Activated CD8-positive, alpha-beta T cell treated with anti-CD3 and anti-CD28 coated beads, Interleukin-2, amount 10 ng/mL, durations not matched to agents 7 days and 5 days (primary cell): ENCODE results near the gene DHX32. TPM values are rescaled to one million over a fixed set of nuclear protein-coding genes. Genes with fewer than 3 reads are reported as not detected.

ENCODE experiments used
- ATAC-seq: fragments of 150-1000 bp; cut with Tn5 transposase; one replicate; pipeline ENCODE4 v1.10.0; 2021; ENCODE audit warnings: moderate library complexity
- CTCF ChIA-PET: fragments of 350-600 bp; sonication (Branson Sonifier 250); formaldehyde crosslinking; loops from one replicate; lab custom pipeline; 2021; ENCODE audit warnings: antibody characterized with exemption; lab: Charles Lee
- POLR2A ChIA-PET: fragments of 350-600 bp; sonication (Branson Sonifier 250); formaldehyde crosslinking; loops from one replicate; lab custom pipeline; 2021; ENCODE audit warnings: antibody characterized with exemption; lab: Charles Lee
- DNase-seq: peaks from one replicate; pipeline ENCODE4 v3.0.0-alpha.2; 2020
- H3K27ac Mint-ChIP-seq: one replicate; pipeline ENCODE4 v1.8.0; 2021; ENCODE audit warnings: mild to moderate bottlenecking, mixed read lengths
- H3K27me3 Mint-ChIP-seq: one replicate; pipeline ENCODE4 v1.8.0; 2021; ENCODE audit warnings: low read depth, mixed read lengths
- H3K36me3 Mint-ChIP-seq: one replicate; pipeline ENCODE4 v1.8.0; 2021; ENCODE audit warnings: low read depth, mixed read lengths
- H3K4me1 Mint-ChIP-seq: one replicate; pipeline ENCODE4 v1.8.0; 2021; ENCODE audit warnings: low read depth, mixed read lengths
- H3K4me3 Mint-ChIP-seq: one replicate; pipeline ENCODE4 v1.8.0; 2021; ENCODE audit warnings: mild to moderate bottlenecking, mixed read lengths
- H3K9me3 Mint-ChIP-seq: one replicate; pipeline ENCODE4 v1.8.0; 2022; ENCODE audit warnings: mixed read lengths; ENCODE audit not compliant: insufficient read depth
- microRNA-seq: library from miRNA; unstranded; fragments of <30 nt; microRNA quantifications from one replicate; pipeline ENCODE4 v1.2.0, GENCODE V29; 2022
- total RNA-seq, 2 experiments: library from RNA; stranded (reverse); gene quantifications; one replicate each; pipeline ENCODE4 v1.2.3, GENCODE V29; 2021

Gene DHX32
- total RNA-seq, 2 experiments from 2014 or later, result 14.0 to 14.2 TPM

DNA sequence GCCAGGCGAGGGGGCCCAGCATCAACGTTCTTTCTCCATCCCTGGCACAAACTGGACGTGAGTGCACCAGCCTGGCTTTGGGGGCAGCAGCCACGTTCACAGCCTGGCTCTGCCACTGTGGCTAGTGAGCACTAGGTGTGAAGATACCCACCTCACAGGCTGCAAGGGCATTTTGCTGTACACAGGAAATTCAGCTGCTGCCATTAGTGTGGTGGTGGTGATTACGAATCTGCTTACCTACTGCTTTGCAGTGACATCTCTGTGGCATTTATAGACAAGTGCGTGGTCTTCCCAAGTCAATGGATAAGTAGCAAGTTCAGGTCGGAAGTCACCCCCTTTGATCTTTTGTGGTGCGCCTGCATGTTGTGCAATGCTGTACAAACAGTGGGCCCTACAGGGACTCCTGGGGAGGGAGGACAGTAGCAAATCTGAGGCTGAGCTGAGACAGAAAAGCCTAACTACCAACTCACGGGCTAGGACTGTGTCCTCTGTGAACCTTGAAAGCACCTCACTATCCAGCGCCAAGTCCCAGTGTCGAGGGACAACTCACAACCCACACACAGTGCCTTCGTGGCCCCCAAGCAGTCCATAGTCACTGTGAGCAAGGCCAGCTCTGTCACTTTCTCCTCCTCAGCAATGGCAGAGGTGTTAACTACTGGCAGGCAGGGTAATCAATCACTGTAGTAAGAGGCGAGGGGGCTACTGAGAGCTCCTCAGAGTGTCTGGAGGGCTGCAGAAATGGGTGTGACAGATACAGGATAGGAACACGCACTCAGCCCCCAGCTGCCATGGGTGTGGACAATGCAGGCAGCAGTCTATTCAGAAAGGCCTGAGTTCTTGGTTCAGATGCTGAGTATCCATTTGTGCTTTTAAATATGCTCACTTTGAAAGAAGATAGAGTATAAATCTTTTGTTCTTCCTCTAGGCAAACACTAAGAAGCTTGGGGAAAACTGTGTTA is 88.5 kb downstream of the DHX32 start:
- POLR2A ChIA-PET, result no interaction called here
- no peaks in the 10 kb centered on the region for H3K9me3 Mint-ChIP-seq
- CTCF ChIA-PET, result no interaction called here
- H3K27ac Mint-ChIP-seq, result no peak overlapping the region
- no peak overlapping the region for H3K4me3 Mint-ChIP-seq
- ATAC-seq, result no peak
- DNase-seq, result no peak
- peaks cover 27% of the 10 kb centered on the region for H3K36me3 Mint-ChIP-seq
- H3K27me3 Mint-ChIP-seq, result no peaks in the 10 kb centered on the region
- H3K4me1 Mint-ChIP-seq, result peaks cover 18% of the 10 kb centered on the region

DNA sequence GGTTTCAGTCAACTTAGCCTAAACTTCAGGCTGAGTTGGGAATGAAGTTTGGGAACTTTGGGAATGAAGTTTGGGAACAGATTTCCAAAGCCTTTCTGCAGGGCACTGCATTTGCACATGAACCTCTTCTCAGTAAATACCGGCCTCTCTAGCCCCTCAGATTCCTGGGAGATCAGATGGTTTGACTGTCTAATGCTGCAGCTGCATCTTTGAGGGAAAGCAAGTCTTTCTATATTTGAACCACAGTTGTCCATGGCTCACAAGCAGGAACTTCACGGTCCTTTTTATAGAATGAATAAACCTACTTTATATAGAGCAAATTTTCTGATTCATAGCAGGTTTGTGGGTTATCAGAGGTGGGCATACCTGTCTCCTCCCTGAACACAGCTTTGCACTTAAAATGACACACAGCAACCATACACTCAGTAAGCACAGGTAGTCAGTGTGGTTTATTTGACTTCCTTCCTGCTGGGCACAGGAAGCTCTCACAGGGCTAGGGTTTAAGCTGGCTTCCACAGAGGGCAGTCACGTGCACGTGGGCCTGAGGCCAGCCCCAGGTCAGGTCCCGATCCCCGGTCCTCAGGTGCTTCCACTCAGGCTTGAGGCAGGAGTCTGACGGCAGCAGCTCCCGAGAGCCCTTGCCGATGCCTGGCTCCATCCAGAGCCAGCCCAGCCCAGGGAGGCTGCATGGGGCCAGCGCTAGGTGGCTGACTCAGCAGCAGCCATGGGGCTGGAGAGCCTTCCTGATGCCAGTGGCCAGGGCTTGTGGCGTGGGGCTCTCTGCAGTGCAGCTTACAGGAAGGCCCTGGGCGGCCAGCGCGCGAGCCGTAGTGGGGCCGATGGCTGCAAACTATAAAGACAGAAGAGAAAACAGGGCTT is 92.7 kb downstream of the DHX32 start:
- peak; percentile 71 for ATAC-seq
- Mint-ChIP-seq H3K27me3 (no peaks in the 10 kb centered on the region), H3K4me1 (peaks cover 24% of the 10 kb centered on the region), H3K36me3 (peaks cover 19% of the 10 kb centered on the region), H3K4me3 (peak overlapping the region; percentile 1), H3K27ac (peak overlapping the region; percentile 70), H3K9me3 (no peaks in the 10 kb centered on the region)
- ChIA-PET CTCF (interaction anchor here (1.0 to 1.1 kb wide), 2 partner anchors 9 to 13 kb away, joined by 3 read pairs; no protein-coding TSS in a partner anchor), POLR2A (interaction anchor here (0.7 to 0.9 kb wide), 2 partner anchors 36 to 189 kb away, joined by 3 to 4 read pairs; partner anchors contain the start of gene BCCIP)
- DNase-seq, result peak; percentile 32

Small RNA genes lying within 50 kb of the gene (microRNA-seq; reads per million reads assigned to microRNA genes)
- gene MIR4484, result 6.9 reads per million, percentile 13 among the genes with 10 or more reads in this experiment

Other genes with a start within 250 kb of the DHX32 start
- not detected for gene TEX36, start 198.1 kb downstream of the DHX32 start, total RNA-seq
- gene EDRF1, start 161.6 kb downstream of the DHX32 start, total RNA-seq, result 10 to 100 TPM; 33.7 to 34.1 TPM
- not detected for gene MMP21, start 105.5 kb downstream of the DHX32 start, total RNA-seq
- 10 to 100 TPM; 42.3 to 45.7 TPM for gene UROS, start 58.0 kb downstream of the DHX32 start, total RNA-seq
- gene BCCIP, start 57.7 kb downstream of the DHX32 start, total RNA-seq, result 10 to 100 TPM; 59.8 to 66.0 TPM
- gene FANK1, start 15.3 kb upstream of the DHX32 start, total RNA-seq, result not detected